Chondrocyte (in vitro differentiated cells): Measurements from ENCODE around the gene DSCAM. TPM values are rescaled to one million over a fixed set of nuclear protein-coding genes. Genes with fewer than 3 reads are reported as not detected.

Experiments used
- DNase-seq: peaks from one replicate; pipeline ENCODE4 v3.0.0; 2021; ENCODE audit warnings: mixed read lengths, low spot score
- H3K27ac Mint-ChIP-seq: one replicate; pipeline ENCODE4 v1.8.0; 2021; ENCODE audit warnings: mild to moderate bottlenecking, moderate library complexity, mixed read lengths; ENCODE audit not compliant: unreplicated experiment
- H3K27me3 Mint-ChIP-seq: 2 replicates; pipeline ENCODE4 v1.8.0; 2021; ENCODE audit warnings: low read depth, mixed read lengths
- H3K36me3 Mint-ChIP-seq: 2 replicates; pipeline ENCODE4 v1.8.0; 2021; ENCODE audit warnings: low read depth, mixed read lengths
- H3K4me1 Mint-ChIP-seq: 2 replicates; pipeline ENCODE4 v1.8.0; 2021; ENCODE audit warnings: low read depth, mild to moderate bottlenecking, mixed read lengths
- H3K4me3 Mint-ChIP-seq: one replicate; pipeline ENCODE4 v1.8.0; 2021; ENCODE audit warnings: mild to moderate bottlenecking, moderate library complexity, mixed read lengths; ENCODE audit not compliant: unreplicated experiment
- H3K9me3 Mint-ChIP-seq: 2 replicates; pipeline ENCODE4 v1.8.0; 2021; ENCODE audit warnings: low read depth, mixed read lengths
- total RNA-seq: library from RNA; stranded (reverse); gene quantifications from 3 replicates; pipeline ENCODE4 v1.2.1, GENCODE V29; 2021
- TF ChIP-seq, protein P1 (sequence below): fragments of 200-600 bp; sonication (generic); IDR thresholded peaks from 2 replicates; pipeline ENCODE4 v1.5.0; 2021; ENCODE audit warnings: antibody characterized with exemption, mild to moderate bottlenecking, moderate library complexity

Gene DSCAM
- total RNA-seq, 1 donor from 2014 or later, result not detected

DNA sequence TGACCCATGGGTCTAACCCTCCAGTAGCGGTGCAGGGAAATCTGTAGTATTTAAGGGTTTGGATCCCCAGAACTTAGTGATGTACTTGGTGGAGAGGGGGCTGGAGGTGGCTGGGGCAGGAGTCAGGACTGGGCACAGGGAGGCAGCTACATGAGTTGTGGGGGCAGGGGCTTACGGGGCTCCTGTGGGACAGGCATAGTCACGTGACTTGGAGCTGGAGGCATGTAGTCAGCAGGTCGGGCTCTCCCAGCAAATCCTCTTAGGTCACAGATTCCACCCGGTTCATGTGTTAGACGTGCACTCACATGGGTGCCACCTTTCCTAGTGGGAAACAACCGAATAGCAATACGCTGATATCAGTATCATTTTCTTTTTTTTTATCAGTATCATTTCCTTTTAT, 867.6 kb downstream of the DSCAM start:
- Mint-ChIP-seq H3K4me3 (no peak overlapping the region), H3K27me3 (no peaks in the 10 kb centered on the region), H3K27ac (no peak overlapping the region), H3K36me3 (no peaks in the 10 kb centered on the region), H3K4me1 (no peaks in the 10 kb centered on the region), H3K9me3 (peaks cover 14% of the 10 kb centered on the region)
- no peak for DNase-seq
- TF ChIP-seq, protein P1, sequence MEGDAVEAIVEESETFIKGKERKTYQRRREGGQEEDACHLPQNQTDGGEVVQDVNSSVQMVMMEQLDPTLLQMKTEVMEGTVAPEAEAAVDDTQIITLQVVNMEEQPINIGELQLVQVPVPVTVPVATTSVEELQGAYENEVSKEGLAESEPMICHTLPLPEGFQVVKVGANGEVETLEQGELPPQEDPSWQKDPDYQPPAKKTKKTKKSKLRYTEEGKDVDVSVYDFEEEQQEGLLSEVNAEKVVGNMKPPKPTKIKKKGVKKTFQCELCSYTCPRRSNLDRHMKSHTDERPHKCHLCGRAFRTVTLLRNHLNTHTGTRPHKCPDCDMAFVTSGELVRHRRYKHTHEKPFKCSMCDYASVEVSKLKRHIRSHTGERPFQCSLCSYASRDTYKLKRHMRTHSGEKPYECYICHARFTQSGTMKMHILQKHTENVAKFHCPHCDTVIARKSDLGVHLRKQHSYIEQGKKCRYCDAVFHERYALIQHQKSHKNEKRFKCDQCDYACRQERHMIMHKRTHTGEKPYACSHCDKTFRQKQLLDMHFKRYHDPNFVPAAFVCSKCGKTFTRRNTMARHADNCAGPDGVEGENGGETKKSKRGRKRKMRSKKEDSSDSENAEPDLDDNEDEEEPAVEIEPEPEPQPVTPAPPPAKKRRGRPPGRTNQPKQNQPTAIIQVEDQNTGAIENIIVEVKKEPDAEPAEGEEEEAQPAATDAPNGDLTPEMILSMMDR, result no peak

DNA sequence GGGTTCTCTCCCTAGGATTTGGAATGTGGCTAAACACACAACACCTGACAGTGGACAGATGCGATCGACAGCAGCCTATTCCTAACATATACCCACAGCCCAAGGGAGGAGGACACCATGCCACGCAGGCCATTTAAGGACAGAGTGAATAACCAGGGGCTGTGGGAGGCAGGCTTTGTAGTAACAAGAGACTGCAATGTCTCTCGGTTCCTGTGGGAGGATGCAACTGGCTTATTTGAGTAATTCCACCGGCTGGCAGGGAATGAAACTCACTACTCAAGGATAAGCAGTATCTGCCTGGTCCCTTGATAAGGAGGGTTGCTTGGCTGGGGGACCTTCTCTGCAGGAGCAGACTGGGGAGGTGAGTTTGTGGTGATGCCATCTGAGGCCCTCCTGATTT, 870.2 kb downstream of the DSCAM start:
- H3K27ac Mint-ChIP-seq, result no peak overlapping the region
- peaks cover 16% of the 10 kb centered on the region for H3K9me3 Mint-ChIP-seq
- no peaks in the 10 kb centered on the region for H3K36me3 Mint-ChIP-seq
- no peak overlapping the region for H3K4me3 Mint-ChIP-seq
- H3K27me3 Mint-ChIP-seq, result no peaks in the 10 kb centered on the region
- DNase-seq, result no peak
- TF ChIP-seq, protein P1, result no peak
- H3K4me1 Mint-ChIP-seq, result no peaks in the 10 kb centered on the region

DNA sequence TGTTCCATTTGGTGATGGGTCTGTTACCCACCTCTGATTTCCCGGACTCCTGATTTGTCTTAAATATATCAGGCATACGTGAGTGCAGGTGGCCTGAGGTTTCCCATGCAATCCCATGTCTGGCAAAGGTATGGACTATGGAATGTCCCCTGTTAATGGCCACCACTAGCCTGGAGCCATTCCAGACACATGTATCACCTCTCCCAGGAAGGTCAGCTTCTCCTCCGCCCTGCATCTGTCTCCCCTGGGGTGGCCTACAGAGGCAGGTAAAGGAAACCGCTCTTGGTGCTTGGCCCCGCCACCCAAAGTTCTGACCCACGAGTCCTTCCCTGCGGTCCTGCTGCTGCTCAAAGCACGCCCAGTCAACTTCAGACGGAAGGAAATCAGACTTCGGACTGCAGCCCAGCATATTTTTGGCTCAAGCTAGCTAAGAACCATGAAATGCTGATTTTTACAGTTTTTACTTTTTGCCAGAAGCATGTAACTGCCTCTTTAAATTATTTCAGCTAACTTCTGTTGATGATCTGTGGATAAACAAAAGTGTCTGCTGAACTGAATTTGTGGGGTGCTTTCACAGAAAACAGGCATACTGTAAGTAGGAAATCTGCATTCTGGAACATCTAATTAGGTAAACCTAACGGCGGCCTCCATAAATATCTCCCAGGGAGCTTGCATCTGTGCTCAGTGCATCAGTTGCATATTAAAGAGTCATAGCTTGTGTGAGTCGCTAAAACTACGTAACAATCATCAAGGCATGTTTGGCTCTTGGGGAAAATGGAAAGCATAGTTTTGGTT, 873.8 kb downstream of the DSCAM start:
- Mint-ChIP-seq H3K4me3 (no peak overlapping the region), H3K4me1 (no peaks in the 10 kb centered on the region), H3K36me3 (no peaks in the 10 kb centered on the region), H3K27ac (no peak overlapping the region), H3K9me3 (peaks cover 19% of the 10 kb centered on the region), H3K27me3 (no peaks in the 10 kb centered on the region)
- TF ChIP-seq, protein P1, result no peak
- no peak for DNase-seq

DNA sequence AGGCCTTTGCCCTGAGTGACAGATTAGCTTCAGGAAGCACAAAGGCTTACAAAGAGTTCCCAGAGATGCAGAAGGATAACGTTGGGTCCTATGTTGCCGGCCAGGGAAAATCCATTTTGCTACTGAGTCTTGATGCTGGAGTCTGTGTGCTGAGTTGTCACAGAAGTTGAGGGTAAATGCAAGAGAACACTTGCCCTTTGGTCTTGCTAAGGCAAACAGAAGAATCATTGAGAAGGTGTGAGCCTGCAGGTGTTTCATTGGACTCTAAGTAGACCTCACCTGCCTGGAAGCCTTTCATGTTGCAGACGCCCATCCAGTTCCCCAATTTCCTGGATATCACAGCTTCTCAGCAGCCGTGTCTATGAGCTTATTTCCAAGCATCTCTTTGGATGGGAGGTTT, 874.5 kb downstream of the DSCAM start:
- Mint-ChIP-seq H3K4me3 (no peak overlapping the region), H3K27ac (no peak overlapping the region), H3K4me1 (no peaks in the 10 kb centered on the region), H3K27me3 (no peaks in the 10 kb centered on the region), H3K9me3 (peaks cover 20% of the 10 kb centered on the region), H3K36me3 (no peaks in the 10 kb centered on the region)
- TF ChIP-seq, protein P1, result no peak
- no peak for DNase-seq

DNA sequence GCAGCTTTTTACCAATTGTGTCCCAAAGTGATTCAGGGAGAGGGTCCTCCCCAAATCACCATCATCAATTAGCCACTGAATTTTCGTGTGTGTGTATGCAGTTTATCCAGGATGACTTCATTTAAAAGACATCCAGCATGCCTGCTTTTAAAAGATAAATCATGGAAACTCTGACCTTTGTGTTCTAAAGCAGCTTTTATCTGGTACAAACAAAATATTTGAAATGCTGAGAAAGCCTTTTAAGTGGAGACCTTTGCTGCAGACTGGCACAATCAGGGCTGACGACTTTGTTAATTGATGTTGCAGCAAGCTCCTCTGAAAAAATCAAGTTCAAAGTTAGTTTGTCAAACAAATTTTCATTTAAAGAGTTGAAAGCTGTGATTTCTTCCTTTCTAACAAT, 875.0 kb downstream of the DSCAM start:
- Mint-ChIP-seq H3K9me3 (peaks cover 24% of the 10 kb centered on the region), H3K36me3 (no peaks in the 10 kb centered on the region), H3K27me3 (no peaks in the 10 kb centered on the region), H3K27ac (no peak overlapping the region), H3K4me1 (no peaks in the 10 kb centered on the region), H3K4me3 (no peak overlapping the region)
- TF ChIP-seq, protein P1, result no peak
- no peak for DNase-seq
